ENCODE data around the gene CELF1.

DNA sequence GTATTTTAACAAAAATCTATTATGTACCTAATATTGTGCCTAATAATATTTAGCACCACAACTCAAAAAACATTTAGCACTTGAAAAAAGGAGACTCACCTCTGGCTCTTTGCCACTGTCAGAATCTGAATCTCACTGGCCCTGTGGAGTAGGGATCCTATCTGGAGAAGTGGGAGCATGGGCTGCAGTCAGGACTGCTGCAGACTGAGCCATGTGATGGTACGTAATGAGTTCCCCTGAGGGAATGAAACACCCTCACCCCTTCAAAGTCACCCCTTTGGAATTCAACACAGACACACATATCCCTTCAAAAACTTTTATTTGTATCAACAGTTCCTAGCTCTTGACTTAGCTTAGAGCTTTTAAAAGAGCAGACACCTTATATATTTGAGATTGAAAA is 19.0 kb upstream of the CELF1 start:
- TF ChIP-seq, protein P1, sequence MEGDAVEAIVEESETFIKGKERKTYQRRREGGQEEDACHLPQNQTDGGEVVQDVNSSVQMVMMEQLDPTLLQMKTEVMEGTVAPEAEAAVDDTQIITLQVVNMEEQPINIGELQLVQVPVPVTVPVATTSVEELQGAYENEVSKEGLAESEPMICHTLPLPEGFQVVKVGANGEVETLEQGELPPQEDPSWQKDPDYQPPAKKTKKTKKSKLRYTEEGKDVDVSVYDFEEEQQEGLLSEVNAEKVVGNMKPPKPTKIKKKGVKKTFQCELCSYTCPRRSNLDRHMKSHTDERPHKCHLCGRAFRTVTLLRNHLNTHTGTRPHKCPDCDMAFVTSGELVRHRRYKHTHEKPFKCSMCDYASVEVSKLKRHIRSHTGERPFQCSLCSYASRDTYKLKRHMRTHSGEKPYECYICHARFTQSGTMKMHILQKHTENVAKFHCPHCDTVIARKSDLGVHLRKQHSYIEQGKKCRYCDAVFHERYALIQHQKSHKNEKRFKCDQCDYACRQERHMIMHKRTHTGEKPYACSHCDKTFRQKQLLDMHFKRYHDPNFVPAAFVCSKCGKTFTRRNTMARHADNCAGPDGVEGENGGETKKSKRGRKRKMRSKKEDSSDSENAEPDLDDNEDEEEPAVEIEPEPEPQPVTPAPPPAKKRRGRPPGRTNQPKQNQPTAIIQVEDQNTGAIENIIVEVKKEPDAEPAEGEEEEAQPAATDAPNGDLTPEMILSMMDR (IDR thresholded peaks at IDR 0.05) = no peak
- TF ChIP-seq EZH2phosphoT487 (IDR thresholded peaks at IDR 0.05) = no peak

All from neural progenitor cell (in vitro differentiated cells).